BLaER1 treated with 17β-estradiol and CSF1 and Interleukin-3, amounts not matched to agents 10 nM and 100 nM (cell line): ENCODE results near the gene TNFSF10.
"Not testable (repeated sequence)": the region's sequence is repeated elsewhere in the genome, so short reads cannot be mapped to it uniquely, and the experiment has no call there.

Source experiments
- H3K27ac ChIP-seq, 11 experiments: shearing (Covaris generic); formaldehyde crosslinking; 2 replicates each; pipeline ENCODE4 v1.8.1; 2022
- H3K27me3 ChIP-seq, 11 experiments: shearing (Covaris generic); formaldehyde crosslinking; 2 replicates each; pipeline ENCODE4 v1.8.1; 2022
- H3K36me3 ChIP-seq, 11 experiments: shearing (Covaris generic); formaldehyde crosslinking; 2 replicates each; pipeline ENCODE4 v1.8.1; 2022
- H3K4me1 ChIP-seq, 10 experiments: shearing (Covaris generic); formaldehyde crosslinking; 2 replicates each; pipeline ENCODE4 v1.8.1; 2022
- H3K4me2 ChIP-seq, 11 experiments: shearing (Covaris generic); formaldehyde crosslinking; 2 replicates each; pipeline ENCODE4 v1.8.1; 2022
- H3K4me3 ChIP-seq, 10 experiments: shearing (Covaris generic); formaldehyde crosslinking; 2 replicates each; pipeline ENCODE4 v1.8.1; 2022
- H3K9ac ChIP-seq, 11 experiments: shearing (Covaris generic); formaldehyde crosslinking; 2 replicates each; pipeline ENCODE4 v1.8.1; 2022
- H3K9me3 ChIP-seq, 11 experiments: shearing (Covaris generic); formaldehyde crosslinking; replicated peaks in 1 of 11; 2 replicates each; pipeline ENCODE4 v1.8.1; 2022
- H4K20me1 ChIP-seq, 11 experiments: shearing (Covaris generic); formaldehyde crosslinking; 2 replicates each; pipeline ENCODE4 v1.8.1; 2022
- Cebpa-rat ChIP-seq, 11 experiments: shearing (Covaris generic); IDR thresholded peaks; 2 replicates each; pipeline ENCODE4 v1.8.1; 2022

The TNFSF10 gene

GRCh38 chr3:172522871-172523818 lies at the start of gene TNFSF10:
TSS of gene TNFSF10 (minus strand) at chr3:172523430. CDS start at chr3:172523384, 46 bp downstream.
- H3K9ac ChIP-seq, result peak within 1 kb of the TSS; percentile 24 to 90 (median 74); a peak in 19 of 22 replicates

GRCh38 chr3:172569128-172570008 lies 46.1 kb upstream of the TNFSF10 start:
- Histone ChIP-seq H3K4me3 (no peak overlapping the region; a peak in 1 of 20 replicates), H3K4me1 (peaks cover 0 to 44% (median 19%) of the 10 kb centered on the region in 10 experiments; a peak in 13 of 20 replicates), H3K9ac (peak overlapping the region in 3 of 11 experiments; percentile 40 to 54 (median 46); a peak in 2 of 22 replicates), H4K20me1 (no peaks in the 10 kb centered on the region), H3K4me2 (peak overlapping the region in 6 of 11 experiments; percentile 16 to 74 (median 64); a peak in 11 of 22 replicates), H3K9me3 (peaks cover 11 to 33% (median 19%) of the 10 kb centered on the region in 11 experiments; a peak in 20 of 22 replicates), H3K27ac (peak overlapping the region in 4 of 11 experiments; percentile 63 to 79 (median 72); a peak in 8 of 22 replicates), H3K36me3 (peaks cover 0 to 5% (median 0%) of the 10 kb centered on the region in 11 experiments; a peak in 2 of 22 replicates), H3K27me3 (no peaks in the 10 kb centered on the region)
- peak in 2 of 11 experiments; percentile 40 to 61; a peak in 2 of 22 replicates for TF ChIP-seq Cebpa-rat (IDR thresholded peaks at IDR 0.05)

More at GRCh38 chr3:172522871-172523818, at the start of gene TNFSF10:
- H3K36me3 ChIP-seq, result peaks cover 0 to 27% (median 0%) of the 10 kb centered on the region in 11 experiments; a peak in 10 of 22 replicates
- peaks cover 16 to 44% (median 25%) of the 10 kb centered on the region in 10 experiments for H3K4me1 ChIP-seq
- peak within 1 kb of the TSS in 9 of 10 experiments; percentile 14 to 84 (median 72); a peak in 16 of 20 replicates for H3K4me3 ChIP-seq
- no peak for TF ChIP-seq Cebpa-rat (IDR thresholded peaks at IDR 0.05)
- peak within 1 kb of the TSS; percentile 13 to 85 (median 73); a peak in 21 of 22 replicates for H3K27ac ChIP-seq
- peaks cover 0 to 13% (median 0%) of the 10 kb centered on the region in 11 experiments; a peak in 2 of 22 replicates for H3K9me3 ChIP-seq
- peak within 1 kb of the TSS; percentile 71 to 99 (median 87) for H3K4me2 ChIP-seq
- peaks cover 0 to 25% (median 0%) of the 10 kb centered on the region in 11 experiments; a peak in 2 of 22 replicates for H4K20me1 ChIP-seq
- H3K27me3 ChIP-seq, result no peaks in the 10 kb centered on the region

- Histone ChIP-seq H3K27me3 (no peaks in the 10 kb centered on the region), H3K9ac (peak overlapping the region in 3 of 11 experiments; percentile 40 to 54 (median 46); a peak in 3 of 22 replicates), H4K20me1 (no peaks in the 10 kb centered on the region), H3K9me3 (peaks cover 11 to 33% (median 19%) of the 10 kb centered on the region in 11 experiments; a peak in 20 of 22 replicates), H3K4me2 (peak overlapping the region in 6 of 11 experiments; percentile 16 to 74 (median 64); a peak in 11 of 22 replicates), H3K4me3 (no peak overlapping the region; a peak in 1 of 20 replicates), H3K27ac (peak overlapping the region in 6 of 11 experiments; percentile 37 to 79 (median 66); a peak in 11 of 22 replicates), H3K4me1 (peaks cover 0 to 51% (median 26%) of the 10 kb centered on the region in 10 experiments; a peak in 14 of 20 replicates), H3K36me3 (peaks cover 0 to 5% (median 0%) of the 10 kb centered on the region in 11 experiments; a peak in 2 of 22 replicates)
- TF ChIP-seq Cebpa-rat (IDR thresholded peaks at IDR 0.05), result no peak
Measured at GRCh38 chr3:172568701-172569100, 45.5 kb upstream of the TNFSF10 start.

- peak overlapping the region in 2 of 11 experiments; percentile 70 to 74; a peak in 4 of 22 replicates for H3K4me2 ChIP-seq
- peaks cover 0 to 70% (median 45%) of the 10 kb centered on the region in 10 experiments; a peak in 18 of 20 replicates for H3K4me1 ChIP-seq
- H3K36me3 ChIP-seq, H3K4me3 ChIP-seq, H3K27me3 ChIP-seq, H4K20me1 ChIP-seq, H3K9ac ChIP-seq: not testable (repeated sequence)
- H3K27ac ChIP-seq, result peak overlapping the region in 1 of 11 experiments; percentile 79; a peak in 1 of 22 replicates
- peaks cover 11 to 33% (median 19%) of the 10 kb centered on the region in 11 experiments; a peak in 20 of 22 replicates for H3K9me3 ChIP-seq
Measured at GRCh38 chr3:172566785-172567184, 43.6 kb upstream of the TNFSF10 start.

GRCh38 chr3:172564499-172564898 lies 41.3 kb upstream of the TNFSF10 start:
- no peak overlapping the region for H3K9ac ChIP-seq
- TF ChIP-seq Cebpa-rat (IDR thresholded peaks at IDR 0.05), result no peak
- peak overlapping the region in 4 of 11 experiments; percentile 85 to 90 (median 88); a peak in 8 of 22 replicates for H3K27ac ChIP-seq
- no peak overlapping the region for H3K4me3 ChIP-seq
- H4K20me1 ChIP-seq, result no peaks in the 10 kb centered on the region
- H3K36me3 ChIP-seq, result no peaks in the 10 kb centered on the region
- peak overlapping the region in 6 of 11 experiments; percentile 26 to 87 (median 58); a peak in 10 of 22 replicates for H3K4me2 ChIP-seq
- H3K4me1 ChIP-seq, result peaks cover 0 to 86% (median 67%) of the 10 kb centered on the region in 10 experiments; a peak in 18 of 20 replicates
- H3K9me3 ChIP-seq, result peaks cover 0 to 19% (median 7%) of the 10 kb centered on the region in 11 experiments; a peak in 9 of 22 replicates
- H3K27me3 ChIP-seq, result no peaks in the 10 kb centered on the region

GRCh38 chr3:172562871-172563865 lies 39.9 kb upstream of the TNFSF10 start:
- peak overlapping the region in 9 of 11 experiments; percentile 8 to 75 (median 59); a peak in 15 of 22 replicates for H3K9ac ChIP-seq
- no peaks in the 10 kb centered on the region for H3K27me3 ChIP-seq
- H3K4me3 ChIP-seq, result peak overlapping the region in 5 of 10 experiments; percentile 1 to 38 (median 31); a peak in 7 of 20 replicates
- peaks cover 0 to 19% (median 5%) of the 10 kb centered on the region in 11 experiments; a peak in 10 of 22 replicates for H3K9me3 ChIP-seq
- no peaks in the 10 kb centered on the region for H3K36me3 ChIP-seq
- no peaks in the 10 kb centered on the region for H4K20me1 ChIP-seq
- H3K27ac ChIP-seq, result peak overlapping the region; percentile 11 to 90 (median 85); a peak in 20 of 22 replicates
- peak overlapping the region; percentile 2 to 89 (median 80); a peak in 19 of 22 replicates for H3K4me2 ChIP-seq
- TF ChIP-seq Cebpa-rat (IDR thresholded peaks at IDR 0.05), result peak in 5 of 11 experiments; percentile 31 to 66 (median 51); a peak in 3 of 22 replicates
- peaks cover 9 to 86% (median 68%) of the 10 kb centered on the region in 10 experiments for H3K4me1 ChIP-seq
